Adrenal gland (tissue), 5 donors: ENCODE measurements around the gene MGRN1.

Source experiments
- POLR2A ChIP-seq, 2 donors: fragments of 450-650 bp; IDR thresholded peaks; one replicate each; pipeline ENCODE4 v1.6.1; 2017; ENCODE audit warnings: antibody characterized with exemption in 2 of 2, mild to moderate bottlenecking in 2 of 2, moderate library complexity in 1 of 2
- TF ChIP-seq, protein P1 (sequence below), 6 experiments: fragments of 450-650 bp in 4 of 6; fragments of 200-600 bp in 2 of 6; sonication (generic) in 1 of 6; IDR thresholded peaks; 1 replicate in 5 of 6; 2 replicates in 1 of 6; pipeline versions ENCODE4 v1.5.1 to v1.8.0; 2016 to 2021; ENCODE audit warnings: antibody characterized with exemption in 6 of 6, mild to moderate bottlenecking in 2 of 6, moderate library complexity in 1 of 6
- donor health status: DM: no; HTN: no; CAD: no.

GRCh38 chr16:4611337-4612021 is 13.1 kb upstream of the MGRN1 start:
- TF ChIP-seq, protein P1, sequence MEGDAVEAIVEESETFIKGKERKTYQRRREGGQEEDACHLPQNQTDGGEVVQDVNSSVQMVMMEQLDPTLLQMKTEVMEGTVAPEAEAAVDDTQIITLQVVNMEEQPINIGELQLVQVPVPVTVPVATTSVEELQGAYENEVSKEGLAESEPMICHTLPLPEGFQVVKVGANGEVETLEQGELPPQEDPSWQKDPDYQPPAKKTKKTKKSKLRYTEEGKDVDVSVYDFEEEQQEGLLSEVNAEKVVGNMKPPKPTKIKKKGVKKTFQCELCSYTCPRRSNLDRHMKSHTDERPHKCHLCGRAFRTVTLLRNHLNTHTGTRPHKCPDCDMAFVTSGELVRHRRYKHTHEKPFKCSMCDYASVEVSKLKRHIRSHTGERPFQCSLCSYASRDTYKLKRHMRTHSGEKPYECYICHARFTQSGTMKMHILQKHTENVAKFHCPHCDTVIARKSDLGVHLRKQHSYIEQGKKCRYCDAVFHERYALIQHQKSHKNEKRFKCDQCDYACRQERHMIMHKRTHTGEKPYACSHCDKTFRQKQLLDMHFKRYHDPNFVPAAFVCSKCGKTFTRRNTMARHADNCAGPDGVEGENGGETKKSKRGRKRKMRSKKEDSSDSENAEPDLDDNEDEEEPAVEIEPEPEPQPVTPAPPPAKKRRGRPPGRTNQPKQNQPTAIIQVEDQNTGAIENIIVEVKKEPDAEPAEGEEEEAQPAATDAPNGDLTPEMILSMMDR (IDR thresholded peaks at IDR 0.05): no peak
- no peak for TF ChIP-seq POLR2A (IDR thresholded peaks at IDR 0.05)
